Muscle of back (tissue), 11 donors: ENCODE data around the gene DNAJC21. TPM values are rescaled to one million over a fixed set of nuclear protein-coding genes. Genes with fewer than 3 reads are reported as not detected.

Source experiments
- DNase-seq, 3 donors: peaks; one replicate each; pipeline versions ENCODE4 v3.0.0 to v3.0.0-alpha.2; 2013
- polyA plus RNA-seq, 10 donors: library from polyadenylated mRNA; unstranded; fragments of 120-200 nt; gene quantifications; one replicate each; pipeline ENCODE4 v1.2.1, GENCODE V29; 2013; ENCODE audit not compliant: insufficient read length in 10 of 10

The DNAJC21 gene
- polyA plus RNA-seq, 10 donors: 38.6 to 55.1 (median 47.9) TPM

DNA sequence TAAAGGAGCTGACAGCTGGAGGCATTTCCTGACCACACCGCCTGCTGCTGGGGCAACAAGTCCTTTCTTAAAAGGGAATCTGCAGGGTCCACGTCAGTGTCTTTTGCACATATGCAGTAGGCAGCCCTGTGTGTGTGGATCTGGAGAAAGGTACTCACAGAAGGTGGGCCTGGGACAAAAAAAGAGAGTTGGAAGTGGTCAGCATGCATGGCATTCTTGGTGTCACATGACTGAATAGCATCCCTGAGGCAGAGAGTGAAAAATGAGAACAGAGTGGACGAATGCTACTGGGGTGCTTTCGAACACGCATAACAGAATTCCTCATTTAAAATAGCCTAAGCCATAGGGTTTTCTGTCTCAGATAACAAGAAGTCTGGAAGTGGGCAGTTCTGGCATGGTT lies 47.0 kb downstream of the DNAJC21 start:
- no peak for DNase-seq

DNA sequence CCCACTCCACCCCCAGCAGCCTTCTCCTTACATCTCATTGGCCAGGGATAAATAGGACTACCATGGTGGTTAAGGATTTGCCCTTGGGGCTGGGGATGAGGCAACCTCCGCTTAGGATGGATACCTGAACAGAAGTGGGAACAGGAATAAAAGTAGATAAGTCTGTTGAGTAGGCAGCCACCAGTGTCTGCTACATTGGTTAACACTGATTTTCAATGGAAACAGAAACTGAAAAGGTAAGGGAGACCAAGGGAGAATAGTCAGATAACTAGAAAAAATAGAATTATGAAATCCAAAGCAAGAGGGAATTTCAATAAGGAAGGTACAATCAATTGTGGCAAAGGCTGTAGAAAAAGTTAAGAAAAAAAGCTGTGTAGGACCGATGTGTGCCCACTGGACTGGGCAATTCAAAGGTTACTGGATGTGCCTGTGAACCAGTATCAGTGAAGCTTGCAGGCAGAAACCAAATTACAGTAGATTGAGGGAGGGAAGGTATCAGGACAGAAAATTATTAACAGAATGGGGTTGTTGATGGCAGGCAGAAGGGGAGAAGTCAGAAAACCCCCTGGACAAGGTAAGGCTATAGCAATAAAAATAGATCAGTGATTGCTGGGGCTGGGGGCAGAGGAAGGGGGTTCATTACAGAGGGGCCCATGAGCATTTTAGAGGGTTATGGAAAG lies 48.7 kb downstream of the DNAJC21 start:
- DNase-seq: no peak

DNA sequence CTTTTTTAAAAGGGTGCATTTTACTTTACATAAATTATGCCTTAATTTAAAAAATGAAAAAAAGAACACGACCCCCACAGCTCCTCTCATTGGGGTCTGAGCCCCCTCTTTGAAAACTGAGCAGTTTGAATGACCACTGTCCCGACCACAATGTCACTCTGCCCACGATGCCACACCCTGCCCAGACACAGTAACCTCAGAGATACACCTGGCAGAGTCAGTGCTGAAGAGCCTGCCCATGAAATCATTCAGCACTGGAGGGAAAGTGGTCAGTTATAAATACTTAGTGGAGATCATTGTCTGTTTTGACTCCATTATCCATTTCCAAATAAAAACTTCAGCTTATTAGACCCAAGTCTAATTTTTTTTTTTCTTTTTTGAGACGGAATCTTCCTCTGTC lies 49.3 kb downstream of the DNAJC21 start:
- DNase-seq: no peak

DNA sequence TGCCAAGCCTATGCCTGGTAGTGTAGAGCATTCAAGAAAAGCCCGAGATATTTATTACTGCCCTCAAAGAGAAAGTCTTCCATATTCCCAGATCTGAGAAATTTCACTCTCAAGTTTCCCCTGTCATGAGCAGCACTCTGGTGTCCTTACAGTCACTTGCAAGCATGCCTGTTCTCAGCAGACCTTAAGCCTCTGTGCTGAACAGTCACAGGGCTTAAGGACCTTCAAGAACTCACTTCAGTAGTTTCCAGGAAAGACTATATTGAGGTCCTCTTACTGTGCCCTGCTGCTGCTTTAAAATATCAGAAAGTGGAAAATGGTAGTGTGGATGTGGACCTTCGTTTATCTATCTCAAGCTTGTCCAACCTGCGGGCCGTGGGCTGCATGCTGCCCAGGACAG lies 53.5 kb downstream of the DNAJC21 start:
- no peak for DNase-seq

DNA sequence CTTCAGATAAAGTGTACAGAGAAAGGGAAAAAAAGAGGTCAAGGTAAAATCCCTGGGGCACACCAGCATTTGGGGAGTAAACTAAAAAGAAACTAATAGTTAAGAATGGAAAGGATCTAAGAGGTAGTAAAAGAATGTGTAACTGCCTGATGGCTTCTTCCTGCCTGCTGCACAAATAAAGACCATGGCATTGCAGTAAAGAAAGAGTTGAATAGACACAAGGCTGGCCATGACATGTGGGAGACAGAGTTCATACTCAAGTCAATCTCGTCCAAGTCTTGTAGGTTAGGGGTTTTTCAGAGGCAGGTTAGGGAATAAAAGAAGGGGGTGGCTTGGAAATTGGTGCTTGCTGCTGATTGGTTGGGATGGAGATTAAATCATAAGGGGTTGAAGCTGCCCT lies 57.6 kb downstream of the DNAJC21 start:
- no peak for DNase-seq

DNA sequence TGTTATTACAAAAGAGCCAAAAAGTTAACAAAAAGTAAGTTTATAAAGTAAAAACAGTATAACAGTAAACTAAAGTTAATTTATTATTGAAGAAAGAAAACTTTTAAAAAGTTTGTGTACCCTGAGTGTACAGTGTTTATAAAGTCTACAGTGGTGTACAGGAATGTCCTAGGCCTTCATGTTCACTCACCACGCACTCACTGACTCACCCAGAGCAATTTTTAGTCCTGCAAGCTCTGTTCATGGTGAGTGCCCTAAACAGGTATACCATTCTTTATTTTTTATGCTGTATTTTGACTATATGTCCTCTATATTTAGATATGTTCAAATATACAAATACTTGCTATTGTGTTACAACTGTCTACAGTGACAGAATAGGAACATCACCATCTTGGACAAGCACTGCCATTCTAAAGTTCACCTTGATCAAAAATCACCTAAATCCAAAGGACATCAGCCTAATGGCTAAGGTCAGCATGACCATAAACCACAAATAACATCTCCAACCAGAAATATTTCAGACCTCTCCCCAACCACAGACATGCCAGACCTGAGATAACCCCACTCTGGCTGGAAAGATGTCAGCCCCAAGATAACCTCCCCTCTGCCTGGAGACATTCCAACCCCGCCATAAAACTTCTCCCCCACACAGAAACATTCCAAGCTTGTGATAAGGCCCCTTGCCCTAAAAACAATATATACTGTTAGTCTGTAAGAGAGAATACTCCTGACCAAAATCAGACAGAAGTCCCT lies 62.3 kb downstream of the DNAJC21 start:
- no peak for DNase-seq

DNA sequence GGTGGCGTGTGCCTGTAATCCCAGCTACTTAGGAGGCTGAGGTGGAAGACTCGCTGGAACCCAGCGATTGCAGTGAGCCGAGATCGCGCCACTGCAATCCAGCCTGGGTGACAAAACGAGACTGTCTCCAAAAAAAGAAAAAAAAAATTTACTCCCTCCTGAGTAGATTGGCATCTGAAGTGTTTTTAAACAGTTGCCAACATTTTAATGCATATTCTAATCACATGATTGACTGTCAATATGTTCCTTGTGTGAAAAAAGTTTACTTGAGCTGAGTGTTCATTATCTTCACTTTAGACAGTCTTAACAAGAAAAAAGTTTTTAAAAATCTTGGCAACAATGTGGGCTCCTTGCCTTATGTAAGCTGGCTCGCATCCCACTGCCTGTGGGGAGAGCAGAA lies 64.6 kb downstream of the DNAJC21 start:
- DNase-seq: no peak

DNA sequence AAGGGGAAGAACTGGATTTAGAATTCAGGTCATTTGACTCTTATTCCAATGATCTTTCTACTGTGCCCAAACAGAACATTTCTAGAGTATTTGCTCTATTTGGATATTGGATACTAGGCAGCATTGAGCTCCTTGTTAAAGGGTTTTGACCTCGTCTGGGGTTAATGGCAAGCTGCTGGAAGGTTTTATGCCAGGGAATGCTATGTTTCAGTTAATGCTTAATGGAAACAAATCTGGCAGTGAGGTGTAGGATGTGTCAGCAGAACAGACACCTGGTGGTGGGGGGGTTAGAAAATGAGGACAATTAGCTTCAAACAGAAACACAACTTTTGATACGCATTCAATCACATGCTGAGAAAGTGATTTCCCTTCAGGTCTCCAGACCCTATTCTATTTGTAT lies 66.9 kb downstream of the DNAJC21 start:
- DNase-seq: no peak

DNA sequence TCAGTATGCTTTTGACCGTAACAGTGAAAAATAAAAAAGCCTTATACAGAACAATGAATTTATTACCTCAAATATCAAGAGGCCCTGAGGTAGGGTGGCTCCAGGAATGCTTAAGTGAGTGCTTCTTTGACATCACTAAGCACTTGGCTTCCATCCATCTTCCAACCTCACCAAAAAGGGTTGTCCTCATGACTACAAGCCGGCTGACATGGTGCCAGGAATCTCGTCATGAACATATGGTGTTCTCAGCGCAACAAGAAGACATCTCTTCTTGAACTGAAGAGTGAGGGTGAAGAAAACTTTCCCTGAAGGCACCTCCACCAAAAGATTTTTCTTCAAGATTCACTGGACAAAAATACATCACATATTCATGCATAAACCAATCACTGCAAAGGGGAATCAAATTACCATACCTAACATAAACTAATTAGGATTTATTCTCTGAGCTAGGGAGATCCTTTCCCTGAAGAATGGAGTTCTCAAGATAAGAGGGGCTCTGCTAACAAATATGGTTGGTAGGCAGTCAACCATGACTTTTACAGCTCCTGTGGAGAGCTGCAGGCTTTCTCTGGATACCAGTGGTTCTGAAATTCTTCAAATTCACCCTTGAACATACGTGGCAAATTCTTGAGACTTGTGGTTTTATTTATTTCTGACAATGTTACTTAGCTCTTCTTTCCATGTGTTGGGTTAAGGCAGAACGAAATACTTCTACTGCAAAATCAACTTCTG lies 68.9 kb downstream of the DNAJC21 start:
- DNase-seq: peak; percentile 40 to 54 (median 54)

DNA sequence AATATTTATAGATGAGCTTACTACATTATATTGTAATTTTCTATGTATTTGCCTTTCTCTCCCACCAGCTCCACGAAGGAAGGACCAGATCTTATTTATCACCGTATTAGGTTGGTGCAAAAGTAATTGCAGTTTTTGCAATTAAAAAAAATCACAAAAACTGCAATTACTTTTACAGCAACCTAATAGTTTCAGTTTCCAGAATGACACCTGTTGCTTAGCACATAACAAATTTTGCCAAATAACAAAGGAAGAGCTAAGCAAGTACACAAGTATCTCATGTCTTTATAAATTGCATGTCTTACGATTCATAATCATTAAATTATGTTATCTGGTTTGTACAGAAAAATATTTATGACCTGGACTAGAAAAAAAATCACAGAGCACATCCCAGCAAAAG lies 72.5 kb downstream of the DNAJC21 start:
- no peak for DNase-seq

DNA sequence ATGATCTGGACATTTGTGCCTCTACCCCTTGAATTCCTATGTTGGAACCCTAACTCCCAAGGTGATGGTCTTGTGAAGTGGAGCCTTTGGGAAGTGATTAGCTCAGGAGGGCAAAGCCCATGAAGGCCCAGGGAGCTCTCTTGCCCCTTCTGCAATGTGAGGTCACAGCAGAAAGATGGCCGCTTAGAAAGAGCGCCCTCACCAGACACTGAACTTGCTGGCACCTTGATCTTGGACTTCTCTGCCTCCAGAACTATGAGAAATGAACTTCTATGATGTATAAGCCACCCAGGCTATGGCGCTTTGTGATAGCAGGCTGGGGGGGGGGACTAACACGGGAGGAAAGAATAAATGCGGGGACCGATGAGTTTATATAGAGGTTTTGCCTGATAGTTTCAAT lies 73.1 kb downstream of the DNAJC21 start:
- no peak for DNase-seq

DNA sequence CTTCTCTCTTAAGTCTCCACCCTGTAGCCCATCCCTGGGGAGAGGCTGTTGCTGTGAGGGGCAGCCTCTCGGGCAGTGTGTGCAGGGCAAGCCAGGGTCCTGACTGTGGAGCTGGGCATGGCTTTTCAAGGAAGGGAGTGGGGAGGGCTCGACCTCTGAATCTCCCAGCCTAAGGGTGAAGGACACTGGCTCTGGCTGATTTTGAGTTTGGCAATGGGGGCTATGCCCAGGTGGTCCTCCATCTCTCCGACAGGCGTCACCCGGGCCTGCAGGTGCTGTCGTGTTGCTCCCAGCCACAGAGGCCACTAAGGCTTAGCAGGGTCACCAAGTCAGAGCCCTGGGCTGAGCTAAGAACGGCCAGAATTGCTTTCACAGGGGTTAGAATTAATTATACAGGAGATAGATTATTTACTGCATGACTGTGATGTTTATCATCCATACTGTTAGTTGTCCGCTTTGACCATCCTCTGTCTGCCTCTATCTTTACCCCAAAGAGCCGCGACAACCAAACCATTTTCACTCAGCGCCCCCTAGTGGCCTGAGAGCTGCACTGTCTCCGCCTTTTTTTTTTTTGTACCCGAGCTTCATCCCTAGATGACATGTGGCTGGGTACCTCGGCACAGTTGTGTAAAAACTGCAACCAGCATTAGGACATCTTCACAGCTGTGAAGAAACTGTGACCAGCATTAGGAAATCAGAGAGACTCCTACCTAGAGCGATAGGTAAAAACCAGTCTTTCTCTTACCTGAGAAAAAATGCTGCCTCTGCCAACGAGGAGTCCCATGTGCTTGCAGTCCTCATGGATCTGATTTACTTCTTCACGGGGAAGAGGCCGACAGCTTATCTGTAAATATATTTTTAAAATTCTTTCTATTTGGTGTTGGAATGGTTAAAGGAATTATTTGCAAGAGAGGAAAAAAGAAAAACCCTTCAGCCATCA lies 73.9 kb downstream of the DNAJC21 start:
- DNase-seq: peak; percentile 25 to 59 (median 42)

DNA sequence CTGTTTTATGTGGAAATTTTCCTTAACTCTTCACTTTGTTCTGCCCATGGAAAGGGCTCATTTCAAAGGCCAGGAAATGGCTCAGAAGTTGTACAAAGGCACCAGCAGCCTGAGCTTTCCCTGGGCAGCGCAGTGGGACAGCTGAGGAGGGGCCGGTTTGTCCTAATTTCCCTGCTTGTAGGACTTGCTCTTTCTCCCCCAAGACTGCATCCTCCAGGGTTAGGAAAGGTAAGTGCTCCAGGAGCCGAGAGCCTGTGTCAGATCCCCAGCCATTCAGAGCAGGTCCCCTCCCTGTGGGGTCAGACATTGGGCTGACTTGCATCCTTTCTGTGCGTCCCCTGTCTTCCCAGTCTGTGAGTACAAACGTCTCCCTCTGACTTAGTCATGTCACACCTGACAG lies 74.8 kb downstream of the DNAJC21 start:
- DNase-seq: no peak

DNA sequence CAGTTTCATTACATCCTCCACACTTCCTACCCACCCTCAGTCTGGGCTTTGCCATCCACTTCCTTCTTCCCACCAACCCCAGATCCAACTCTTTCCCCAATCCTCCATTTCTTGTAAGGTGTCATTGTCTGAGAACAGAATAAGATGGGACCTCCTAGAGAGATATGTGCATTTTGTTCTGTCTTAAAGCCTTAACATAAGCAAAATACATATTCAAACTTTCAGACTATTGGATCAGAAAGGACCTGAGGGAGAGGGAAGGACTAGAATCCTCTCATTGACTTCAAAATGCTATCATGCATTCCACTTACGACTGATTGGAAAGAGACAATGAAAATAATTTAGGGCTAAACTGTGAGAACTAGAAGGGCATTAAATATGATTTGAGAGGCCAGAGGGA lies 75.4 kb downstream of the DNAJC21 start:
- DNase-seq: no peak

Other genes starting within 250 kb of the DNAJC21 start
- under 1 TPM in 9 of 10 donors, not detected in 1; 0.11 to 0.59 (median 0.30) TPM for gene TTC23L, start 90.4 kb upstream of the DNAJC21 start, polyA plus RNA-seq
- gene RAD1, start 14.1 kb upstream of the DNAJC21 start, polyA plus RNA-seq: 10 to 100 TPM; 20.2 to 27.2 (median 24.5) TPM
- gene BRIX1, start 13.8 kb upstream of the DNAJC21 start, polyA plus RNA-seq: 10 to 100 TPM; 30.3 to 39.2 (median 35.1) TPM
- not detected for gene AGXT2, start 118.4 kb downstream of the DNAJC21 start, polyA plus RNA-seq